GF-D8 (cell line): Measurements from ENCODE around the gene CXCL9.
"Not testable (repeated sequence)": the region's sequence is repeated elsewhere in the genome, so short reads cannot be mapped to it uniquely, and the experiment has no call there.

Experiments
- DNase-seq: peaks from one replicate; lab custom pipeline; 2025; lab: John Stamatoyannopoulos, UW

CXCL9 gene

GRCh38 chr4:76007089-76007862 lies at the start of gene CXCL9:
CXCL9 (minus strand) TSS chr4:76007509; CDS start chr4:76007449, 60 bp downstream.
- no peak for DNase-seq

GRCh38 chr4:76055421-76055820 lies 48.1 kb upstream of the CXCL9 start:
- no peak for DNase-seq

GRCh38 chr4:76055016-76055415 lies 47.7 kb upstream of the CXCL9 start:
- DNase-seq, result no peak

GRCh38 chr4:76053730-76054129 lies 46.4 kb upstream of the CXCL9 start:
- no peak for DNase-seq

- not testable (repeated sequence) for DNase-seq
These were observed 43.3 kb upstream of the CXCL9 start for GRCh38 chr4:76050560-76051050.

- DNase-seq, result not testable (repeated sequence)
These were observed 42.6 kb upstream of the CXCL9 start for GRCh38 chr4:76049860-76050416.

GRCh38 chr4:76044686-76045085 lies 37.4 kb upstream of the CXCL9 start:
- not testable (repeated sequence) for DNase-seq

- DNase-seq, result not testable (repeated sequence)
These were observed 36.0 kb upstream of the CXCL9 start for GRCh38 chr4:76043306-76043705.

- DNase-seq, result not testable (repeated sequence)
These were observed 35.1 kb upstream of the CXCL9 start for GRCh38 chr4:76042241-76042998.

- no peak for DNase-seq
These were observed 29.5 kb upstream of the CXCL9 start for GRCh38 chr4:76036855-76037254.

GRCh38 chr4:76035799-76036380 lies 28.6 kb upstream of the CXCL9 start, which contains the start of gene CXCL11:
CXCL11 (minus strand) TSS chr4:76036070; CDS start chr4:76035987, 83 bp downstream.
- DNase-seq, result no peak

- DNase-seq, result no peak
These were observed 27.8 kb upstream of the CXCL9 start for GRCh38 chr4:76035141-76035540.

GRCh38 chr4:76029300-76029699 lies 22.0 kb upstream of the CXCL9 start:
- no peak for DNase-seq

GRCh38 chr4:76028350-76028765 lies 21.0 kb upstream of the CXCL9 start:
- DNase-seq, result no peak

GRCh38 chr4:76024065-76024464 lies 16.8 kb upstream of the CXCL9 start:
- no peak for DNase-seq

- DNase-seq, result no peak
These were observed 16.1 kb upstream of the CXCL9 start, which contains the start of gene CXCL10 for GRCh38 chr4:76023389-76023788. CXCL10 (minus strand) TSS chr4:76023497; CDS start chr4:76023431, 66 bp downstream.

GRCh38 chr4:76022677-76023076 lies 15.4 kb upstream of the CXCL9 start:
- DNase-seq, result no peak

- DNase-seq, result no peak
These were observed 14.7 kb upstream of the CXCL9 start for GRCh38 chr4:76022031-76022430.

- no peak for DNase-seq
These were observed 9.9 kb upstream of the CXCL9 start for GRCh38 chr4:76017056-76017686.

GRCh38 chr4:76016393-76016792 lies 9.1 kb upstream of the CXCL9 start:
- no peak for DNase-seq

GRCh38 chr4:76013540-76013939 lies 6.2 kb upstream of the CXCL9 start:
- DNase-seq, result no peak

GRCh38 chr4:76012388-76012801 lies 5.1 kb upstream of the CXCL9 start:
- DNase-seq, result no peak
